Large intestine (tissue), 3 donors: ENCODE measurements around the gene SOCS4. TPM values are rescaled to one million over a fixed set of nuclear protein-coding genes. Genes with fewer than 3 reads are reported as not detected.
"Not testable (repeated sequence)": the region's sequence is repeated elsewhere in the genome, so short reads cannot be mapped to it uniquely, and the experiment has no call there.

Experiments used
- DNase-seq, 2 donors: peaks; one replicate each; pipeline versions ENCODE4 v3.0.0 to v3.0.0-alpha.2; 2013
- H3K27ac ChIP-seq: one replicate; pipeline ENCODE4 v1.5.1; 2013; ENCODE audit warnings: low read length
- H3K27me3 ChIP-seq: 2 replicates; pipeline ENCODE4 v1.6.1; 2013; ENCODE audit warnings: low read length; ENCODE audit not compliant: control insufficient read depth, insufficient read depth
- H3K36me3 ChIP-seq: 2 replicates; pipeline ENCODE4 v1.6.1; 2013; ENCODE audit warnings: low read length; ENCODE audit not compliant: control insufficient read depth, insufficient read depth
- H3K4me1 ChIP-seq: one replicate; pipeline ENCODE4 v1.6.1; 2013; ENCODE audit warnings: low read length; ENCODE audit not compliant: control insufficient read depth, insufficient read depth
- H3K4me3 ChIP-seq: one replicate; pipeline ENCODE4 v1.5.1; 2013; ENCODE audit warnings: low read length
- H3K9me3 ChIP-seq: one replicate; pipeline ENCODE4 v1.6.1; 2013; ENCODE audit warnings: mild to moderate bottlenecking, low read depth, low read length, moderate library complexity; ENCODE audit not compliant: control insufficient read depth
- WGBS: methylation state at CpG from one replicate; pipeline ENCODE4 v1.1.5; 2013; ENCODE audit warnings: low lambda C conversion rate; ENCODE audit not compliant: insufficient coverage; 5-methylcytosine and 5-hydroxymethylcytosine counted together
- polyA plus RNA-seq: library from polyadenylated mRNA; unstranded; fragments of 120-200 nt; gene quantifications from one replicate; pipeline ENCODE4 v1.2.1, GENCODE V29; 2013

SOCS4 gene
- polyA plus RNA-seq, 1 donor, result 12.0 TPM

DNA sequence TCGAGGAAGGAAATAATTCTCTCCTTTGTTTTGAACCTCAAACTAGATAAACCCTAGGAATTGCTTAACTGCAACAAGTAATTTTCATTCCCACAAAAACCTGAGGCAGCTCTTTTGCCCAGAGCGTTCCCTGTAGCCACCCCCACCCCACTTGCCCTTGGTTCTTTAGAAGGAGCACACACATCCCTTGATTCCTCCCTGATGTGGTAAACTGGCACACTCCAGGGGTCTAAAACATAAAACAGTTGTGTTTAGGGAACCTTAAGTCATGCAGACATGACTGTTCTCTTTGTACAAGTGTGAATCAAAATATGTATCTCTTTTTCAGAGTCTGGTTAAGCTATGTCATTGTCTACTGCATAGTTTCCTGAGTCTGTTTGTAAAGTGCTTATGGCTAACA is 38.4 kb downstream of the SOCS4 start:
- Histone ChIP-seq H3K27ac (no peak overlapping the region), H3K4me1 (no peaks in the 10 kb centered on the region), H3K9me3 (no peaks in the 10 kb centered on the region), H3K27me3 (no peaks in the 10 kb centered on the region), H3K4me3 (no peak overlapping the region), H3K36me3 (peaks cover 28% of the 10 kb centered on the region)
- DNase-seq, result no peak
- no CpG with 5 or more reads among the region's 2 CpGs for WGBS

DNA sequence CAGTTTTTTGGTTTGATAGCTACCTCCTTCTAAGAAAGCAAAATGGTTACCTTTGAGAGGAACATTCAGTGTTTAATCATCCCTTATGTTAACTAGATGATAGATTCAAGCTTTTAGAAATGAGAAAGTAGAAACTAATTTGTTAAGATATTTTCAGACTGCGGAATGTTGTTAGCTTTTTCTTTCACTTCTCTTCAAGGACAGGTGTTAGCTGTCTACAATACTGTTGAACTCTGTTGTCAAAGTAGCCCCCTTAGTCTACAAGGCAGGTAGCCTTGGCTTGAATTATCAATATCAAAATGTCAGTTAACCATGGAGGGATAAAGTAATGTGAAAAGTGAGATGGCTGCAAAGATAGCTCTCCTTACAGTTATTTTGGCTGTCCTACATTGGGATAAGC is 39.2 kb downstream of the SOCS4 start:
- Histone ChIP-seq H3K27ac (no peak overlapping the region), H3K4me3 (no peak overlapping the region), H3K4me1 (no peaks in the 10 kb centered on the region), H3K36me3 (peaks cover 28% of the 10 kb centered on the region), H3K9me3 (no peaks in the 10 kb centered on the region), H3K27me3 (no peaks in the 10 kb centered on the region)
- DNase-seq, result no peak
- no CpG with 5 or more reads among the region's 1 CpG for WGBS

DNA sequence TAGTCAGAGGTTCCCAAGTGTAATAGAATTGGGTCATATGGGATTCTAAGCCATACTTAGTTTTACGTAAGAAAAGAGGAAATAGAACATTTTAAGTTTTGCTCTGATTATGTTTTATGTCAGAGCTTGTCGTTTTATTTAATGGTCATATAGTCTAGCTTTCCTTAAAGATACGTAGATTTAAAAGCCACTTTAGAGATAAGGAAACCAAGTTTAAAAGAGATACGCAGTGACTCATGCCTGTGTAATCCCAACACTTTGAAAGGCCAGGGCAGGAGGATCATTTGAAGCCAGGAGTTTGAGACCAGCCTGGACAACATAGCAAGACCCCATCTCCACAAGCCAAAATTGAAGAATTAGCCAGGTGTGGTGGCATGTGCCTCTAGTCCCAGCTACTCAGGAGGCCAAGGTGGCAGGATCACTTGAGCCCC is 44.0 kb downstream of the SOCS4 start:
- Histone ChIP-seq H3K36me3 (peaks cover 4% of the 10 kb centered on the region), H3K27ac (no peak overlapping the region), H3K4me3 (no peak overlapping the region), H3K27me3 (no peaks in the 10 kb centered on the region), H3K9me3 (no peaks in the 10 kb centered on the region), H3K4me1 (no peaks in the 10 kb centered on the region)
- 80% methylated on average over 1 of the region's 4 CpGs for WGBS
- DNase-seq, result no peak

DNA sequence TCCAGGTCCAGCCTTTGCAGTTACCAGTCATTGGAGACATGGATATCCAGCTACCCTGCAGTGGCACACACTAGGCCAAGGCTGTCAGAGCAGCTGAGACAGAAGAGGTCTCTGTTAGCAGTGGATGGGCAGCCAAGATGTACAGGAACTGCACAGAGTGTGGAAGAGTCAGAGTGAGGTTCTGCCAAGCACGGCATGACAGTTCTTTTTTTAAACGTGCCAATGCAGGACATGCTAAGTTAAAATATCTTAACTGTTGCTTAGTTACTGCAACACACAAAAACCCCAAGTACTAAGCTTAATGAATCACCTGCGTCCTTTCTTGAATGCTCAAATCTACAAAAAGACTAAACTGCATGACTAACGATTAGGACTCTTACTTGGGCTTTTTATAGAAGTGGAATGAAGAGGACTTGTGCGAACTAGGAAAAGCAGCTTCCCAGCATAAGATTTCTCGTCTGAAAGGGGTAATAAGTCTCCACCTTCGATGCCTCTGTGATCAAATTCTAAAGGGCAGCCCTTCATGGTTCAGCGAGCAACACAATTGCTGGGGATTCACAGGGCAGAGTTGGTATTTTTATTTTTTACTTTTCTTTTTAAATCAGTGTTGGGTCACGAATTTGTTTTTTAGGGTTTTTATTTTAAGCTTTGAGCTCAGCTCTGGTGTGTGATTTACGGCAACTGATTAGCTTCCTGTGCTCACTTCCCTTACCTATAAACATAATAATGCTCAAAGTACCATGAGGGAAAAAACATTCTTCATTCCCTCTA is 45.0 kb downstream of the SOCS4 start:
- Histone ChIP-seq H3K27me3 (no peaks in the 10 kb centered on the region), H3K4me1 (peaks cover under 1% of the 10 kb centered on the region), H3K27ac (no peak overlapping the region), H3K4me3 (no peak overlapping the region), H3K9me3 (no peaks in the 10 kb centered on the region), H3K36me3 (peaks cover 2% of the 10 kb centered on the region)
- WGBS, result 72% methylated on average over 3 of the region's 10 CpGs
- no peak for DNase-seq

DNA sequence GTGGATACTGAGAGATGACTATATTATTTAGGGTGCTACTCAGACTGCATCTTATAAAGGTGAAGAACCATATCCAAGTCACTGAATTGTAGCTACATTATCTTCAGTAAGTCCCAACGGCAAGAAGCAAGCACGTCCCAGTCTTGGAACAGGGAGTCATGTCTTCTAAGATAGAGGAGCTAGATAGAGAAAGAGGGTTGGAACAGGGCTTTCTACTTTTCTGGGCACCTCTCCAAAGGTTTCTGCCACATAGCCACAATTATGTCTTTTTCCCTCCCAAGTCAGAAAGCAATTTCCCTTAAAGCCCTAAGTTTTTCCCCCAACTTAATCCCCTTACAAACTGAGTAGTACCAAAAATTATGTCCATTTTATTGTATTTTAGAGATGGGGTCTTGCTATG is 46.8 kb downstream of the SOCS4 start:
- Histone ChIP-seq H3K36me3 (peaks cover 2% of the 10 kb centered on the region), H3K27me3 (no peaks in the 10 kb centered on the region), H3K9me3 (no peaks in the 10 kb centered on the region), H3K4me1 (peaks cover 10% of the 10 kb centered on the region), H3K27ac (no peak overlapping the region), H3K4me3 (no peak overlapping the region)
- no peak for DNase-seq
- WGBS, result no CpG with 5 or more reads among the region's 2 CpGs

DNA sequence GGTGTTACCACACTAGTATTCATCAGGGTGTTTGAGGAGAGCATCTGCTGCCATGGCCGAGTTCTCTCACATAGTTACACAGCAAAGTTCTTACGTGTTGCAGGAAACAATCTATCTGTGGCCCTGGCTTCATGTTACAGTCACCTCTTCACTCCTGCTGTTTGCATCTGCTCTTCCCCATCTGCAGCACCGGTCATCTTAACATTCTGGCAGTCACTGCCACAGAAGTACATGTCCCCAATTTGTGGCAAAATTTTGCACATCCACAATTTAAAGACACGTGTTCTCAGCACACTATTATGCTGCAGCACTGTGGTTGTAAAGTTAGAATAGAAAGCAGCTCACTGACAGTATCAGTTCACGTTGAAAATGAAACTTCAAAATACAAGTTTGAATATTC is 47.6 kb downstream of the SOCS4 start:
- 50% methylated on average over 2 of the region's 5 CpGs for WGBS
- H3K27me3 ChIP-seq, result no peaks in the 10 kb centered on the region
- no peak overlapping the region for H3K27ac ChIP-seq
- peaks cover 2% of the 10 kb centered on the region for H3K36me3 ChIP-seq
- DNase-seq, result no peak
- H3K4me1 ChIP-seq, result peaks cover 10% of the 10 kb centered on the region
- H3K9me3 ChIP-seq, result no peaks in the 10 kb centered on the region
- H3K4me3 ChIP-seq, result no peak overlapping the region

DNA sequence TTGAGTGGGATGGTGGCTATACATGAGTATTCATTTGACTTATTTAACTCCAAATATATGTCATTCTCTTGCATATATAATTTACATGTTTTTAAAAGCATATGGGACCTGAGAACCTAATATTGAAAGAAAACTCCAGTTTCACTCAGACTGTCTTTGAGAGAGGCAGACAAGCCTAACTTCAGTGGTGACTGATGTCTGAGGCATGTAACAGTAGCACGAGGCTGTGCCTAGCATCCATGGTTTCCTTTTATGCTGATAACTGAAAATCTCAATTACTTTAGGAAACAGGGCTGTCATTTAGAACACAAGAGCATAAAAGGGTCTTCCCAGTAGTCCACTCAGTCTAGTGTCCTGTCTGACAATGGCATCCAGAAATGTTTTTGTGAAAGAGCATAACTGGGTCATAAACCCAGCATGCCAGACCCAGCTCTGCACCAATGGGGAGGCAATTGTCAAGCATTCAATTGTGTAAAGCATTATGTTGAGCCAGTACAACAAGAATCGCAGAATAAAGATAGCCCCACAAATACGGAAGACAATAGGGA is 48.7 kb downstream of the SOCS4 start:
- no peak for DNase-seq
- no peak overlapping the region for H3K27ac ChIP-seq
- 100% methylated on average over 2 of the region's 3 CpGs for WGBS

DNA sequence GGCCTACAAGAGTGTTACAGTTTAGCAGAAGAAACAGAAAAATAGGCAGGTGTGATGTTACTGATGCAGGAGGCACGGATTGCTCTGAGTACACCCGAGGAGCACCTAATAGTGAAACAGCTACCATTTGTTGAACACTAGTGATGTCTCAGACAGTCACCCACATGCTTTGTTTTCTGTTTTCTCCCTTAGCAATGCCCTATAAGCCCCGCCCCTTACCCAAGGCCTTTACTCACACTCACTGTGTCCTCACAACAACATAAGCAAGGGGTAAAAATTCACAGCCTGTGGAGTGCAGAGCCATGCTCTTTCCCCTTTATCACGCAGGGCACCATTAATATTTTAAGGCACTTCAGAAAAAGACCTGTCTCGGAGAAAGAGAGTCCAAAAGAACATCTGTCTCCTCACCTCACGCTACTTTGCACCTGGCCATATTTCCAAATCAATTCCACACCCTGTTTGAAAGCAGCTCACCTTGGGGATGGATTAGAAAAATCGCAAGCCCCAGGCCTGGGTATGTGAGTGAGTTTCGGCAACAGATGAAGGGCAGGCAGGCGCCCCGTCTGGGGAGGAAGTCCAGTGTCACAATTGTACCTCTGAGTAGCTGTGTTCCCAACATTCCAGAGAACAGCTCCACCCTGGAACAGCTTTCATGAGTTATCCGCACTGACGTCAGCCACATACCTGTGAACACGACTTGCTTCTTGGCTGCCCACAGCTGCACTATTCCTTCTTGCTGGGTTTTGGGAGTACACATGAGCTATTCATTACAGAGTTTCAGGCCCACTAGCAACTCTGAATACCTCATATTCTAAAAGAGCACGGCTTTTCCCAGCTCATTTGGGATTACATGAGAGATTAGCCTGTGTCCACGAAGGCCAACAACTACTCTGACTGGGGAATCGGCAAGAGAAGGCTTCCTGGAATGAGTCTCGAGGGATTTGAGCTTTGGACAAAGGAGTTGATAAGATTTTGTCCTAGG is 50.4 kb downstream of the SOCS4 start:
- WGBS, result no CpG with 5 or more reads among the region's 17 CpGs
- Histone ChIP-seq H3K27ac (peak overlapping the region; percentile 90), H3K36me3 (no peaks in the 10 kb centered on the region), H3K9me3 (no peaks in the 10 kb centered on the region), H3K4me3 (no peak overlapping the region), H3K4me1 (peaks cover 10% of the 10 kb centered on the region), H3K27me3 (no peaks in the 10 kb centered on the region)
- DNase-seq, result peak; percentile 85 to 93

More for the DNA sequence above, 48.7 kb downstream of the SOCS4 start:
- H3K4me3 ChIP-seq, result no peak overlapping the region
- no peaks in the 10 kb centered on the region for H3K36me3 ChIP-seq
- H3K27me3 ChIP-seq, result no peaks in the 10 kb centered on the region
- H3K4me1 ChIP-seq, result peaks cover 10% of the 10 kb centered on the region
- H3K9me3 ChIP-seq, result no peaks in the 10 kb centered on the region

DNA sequence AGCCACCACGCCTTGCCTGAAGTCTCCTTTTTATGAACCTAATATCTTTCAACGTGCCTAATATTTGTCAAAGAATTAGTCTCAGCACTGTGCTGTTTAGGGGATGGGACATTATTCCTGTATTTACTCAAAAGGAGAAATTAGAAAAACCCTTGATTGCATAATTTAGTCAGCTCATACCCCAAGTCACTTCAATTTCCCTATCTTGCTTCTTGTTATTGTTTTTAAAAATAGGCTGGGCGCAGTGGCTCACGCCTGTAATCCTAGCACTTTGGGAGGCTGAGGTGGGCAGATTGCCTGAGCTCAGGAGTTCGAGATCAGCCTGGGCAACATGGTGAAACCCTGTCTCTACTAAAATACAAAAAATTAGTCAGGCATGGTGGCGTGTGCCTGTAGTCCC is 52.9 kb downstream of the SOCS4 start:
- not testable (repeated sequence) for H3K4me3 ChIP-seq, H3K36me3 ChIP-seq, DNase-seq, H3K9me3 ChIP-seq, H3K27ac ChIP-seq, H3K27me3 ChIP-seq
- no CpG with 5 or more reads among the region's 6 CpGs for WGBS
- H3K4me1 ChIP-seq, result peaks cover 16% of the 10 kb centered on the region

DNA sequence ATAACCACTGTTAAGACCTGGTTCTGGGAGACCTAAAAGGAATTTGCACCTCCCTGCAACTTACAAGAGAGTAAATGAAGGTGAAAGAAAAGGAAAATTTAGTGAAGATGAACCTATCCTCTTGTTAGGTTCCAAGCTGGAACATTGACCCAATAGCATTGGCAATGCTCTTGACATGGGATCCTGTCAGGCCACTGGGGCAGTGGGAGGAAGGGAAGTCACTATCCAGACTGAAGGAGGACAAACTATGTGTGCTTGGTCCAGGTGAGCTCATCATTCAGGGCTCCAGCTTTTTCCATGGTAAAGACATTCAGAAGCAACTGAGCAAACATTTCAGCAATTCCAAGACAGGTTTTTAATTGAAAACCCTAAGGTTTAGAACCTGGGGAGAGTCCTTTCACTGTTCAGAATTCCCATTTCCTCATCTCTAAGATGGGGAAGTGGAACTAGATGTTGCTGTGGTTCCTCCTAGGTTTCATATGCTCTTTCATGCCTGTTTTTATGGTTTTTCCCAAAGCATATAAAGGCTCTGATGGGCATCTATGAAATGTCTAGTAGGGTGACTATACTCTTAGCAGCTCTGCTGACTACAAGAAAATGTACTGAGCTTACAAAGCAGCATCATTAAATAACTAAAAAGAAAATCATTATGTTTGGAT is 57.5 kb downstream of the SOCS4 start:
- DNase-seq, result no peak
- H3K4me3 ChIP-seq, result no peak overlapping the region
- H3K27me3 ChIP-seq, result no peaks in the 10 kb centered on the region

More for the DNA sequence above, 57.5 kb downstream of the SOCS4 start:
- Histone ChIP-seq H3K4me1 (peaks cover 10% of the 10 kb centered on the region), H3K27ac (peak overlapping the region; percentile 78), H3K36me3 (no peaks in the 10 kb centered on the region), H3K9me3 (no peaks in the 10 kb centered on the region)
